M059J (cell line): ENCODE results near the gene KCTD11. TPM values are rescaled to one million over a fixed set of nuclear protein-coding genes. Genes with fewer than 3 reads are reported as not detected.
A peak's percentile ranks its signal among the peaks of the same experiment; 100 is the strongest.
"Not testable (repeated sequence)": the region's sequence is repeated elsewhere in the genome, so short reads cannot be mapped to it uniquely, and the experiment has no call there.

Experiments used
- DNase-seq: peaks from one replicate; pipeline ENCODE4 v3.0.0-alpha.2; 2012; ENCODE audit warnings: low read depth
- total RNA-seq: library from RNA; depleted of rRNA; stranded (reverse); fragments of >200 nt; shearing (Covaris generic); gene quantifications from 2 replicates; pipeline ENCODE4 v1.2.3, GENCODE V29; 2014

The KCTD11 gene
- total RNA-seq, 1 experiment from 2014 or later, result 7.1 TPM

DNA sequence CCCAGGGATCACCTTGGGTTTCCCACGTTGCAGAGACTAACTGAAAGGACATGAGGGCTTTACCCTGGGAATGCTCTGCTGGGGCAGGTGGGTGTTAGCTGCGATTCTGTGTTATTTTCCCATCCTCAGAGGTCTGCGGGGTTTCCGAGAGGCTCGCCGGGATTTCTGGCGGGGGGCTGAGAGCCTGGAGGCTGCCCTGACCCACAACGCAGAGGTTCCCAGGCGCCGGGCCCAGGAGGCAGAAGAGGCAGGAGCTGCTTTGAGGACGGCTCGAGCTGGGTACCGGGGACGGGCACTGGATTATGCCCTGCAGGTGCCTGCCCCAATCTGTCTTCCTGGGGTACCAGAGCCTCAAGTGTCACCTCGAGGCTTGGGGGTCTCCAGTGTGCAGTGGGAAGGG lies 8.7 kb upstream of the KCTD11 start:
- no peak for DNase-seq

DNA sequence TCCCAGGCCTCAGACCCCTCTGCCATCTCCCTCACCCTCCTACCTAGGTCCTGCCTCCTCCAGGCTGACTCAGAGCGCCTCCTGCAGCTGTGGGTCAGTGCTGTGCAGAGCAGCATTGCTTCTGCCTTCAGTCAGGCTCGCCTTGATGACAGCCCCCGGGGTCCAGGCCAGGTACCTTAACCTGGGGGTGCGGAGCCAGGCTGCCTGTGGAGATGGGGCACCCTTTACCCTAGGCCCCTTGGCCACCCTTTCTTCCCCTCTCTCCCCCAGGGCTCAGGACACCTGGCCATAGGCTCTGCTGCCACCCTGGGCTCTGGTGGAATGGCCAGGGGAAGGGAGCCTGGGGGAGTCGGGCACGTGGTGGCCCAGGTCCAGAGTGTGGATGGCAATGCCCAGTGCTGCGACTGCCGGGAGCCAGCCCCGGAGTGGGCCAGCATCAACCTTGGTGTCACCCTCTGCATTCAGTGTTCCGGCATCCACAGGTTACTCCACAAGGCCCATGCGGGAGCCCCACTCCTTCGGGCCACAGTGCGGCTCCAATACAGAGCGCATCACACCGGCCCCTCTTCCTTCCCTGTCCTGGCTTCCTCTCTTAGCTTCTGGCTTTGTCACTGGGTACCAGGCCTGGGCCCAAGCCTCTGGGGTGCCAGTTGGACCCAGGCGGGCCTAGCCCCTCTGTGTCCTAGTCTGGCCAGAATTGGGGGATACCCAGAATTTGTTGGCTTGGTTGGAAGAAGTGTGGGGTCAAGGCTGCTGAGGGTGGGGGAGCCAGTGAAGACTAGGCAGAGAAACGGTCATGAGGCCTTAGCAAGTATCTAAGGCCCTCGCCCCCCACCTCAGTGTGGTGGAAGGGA lies 5.0 kb upstream of the KCTD11 start:
- DNase-seq, result no peak

DNA sequence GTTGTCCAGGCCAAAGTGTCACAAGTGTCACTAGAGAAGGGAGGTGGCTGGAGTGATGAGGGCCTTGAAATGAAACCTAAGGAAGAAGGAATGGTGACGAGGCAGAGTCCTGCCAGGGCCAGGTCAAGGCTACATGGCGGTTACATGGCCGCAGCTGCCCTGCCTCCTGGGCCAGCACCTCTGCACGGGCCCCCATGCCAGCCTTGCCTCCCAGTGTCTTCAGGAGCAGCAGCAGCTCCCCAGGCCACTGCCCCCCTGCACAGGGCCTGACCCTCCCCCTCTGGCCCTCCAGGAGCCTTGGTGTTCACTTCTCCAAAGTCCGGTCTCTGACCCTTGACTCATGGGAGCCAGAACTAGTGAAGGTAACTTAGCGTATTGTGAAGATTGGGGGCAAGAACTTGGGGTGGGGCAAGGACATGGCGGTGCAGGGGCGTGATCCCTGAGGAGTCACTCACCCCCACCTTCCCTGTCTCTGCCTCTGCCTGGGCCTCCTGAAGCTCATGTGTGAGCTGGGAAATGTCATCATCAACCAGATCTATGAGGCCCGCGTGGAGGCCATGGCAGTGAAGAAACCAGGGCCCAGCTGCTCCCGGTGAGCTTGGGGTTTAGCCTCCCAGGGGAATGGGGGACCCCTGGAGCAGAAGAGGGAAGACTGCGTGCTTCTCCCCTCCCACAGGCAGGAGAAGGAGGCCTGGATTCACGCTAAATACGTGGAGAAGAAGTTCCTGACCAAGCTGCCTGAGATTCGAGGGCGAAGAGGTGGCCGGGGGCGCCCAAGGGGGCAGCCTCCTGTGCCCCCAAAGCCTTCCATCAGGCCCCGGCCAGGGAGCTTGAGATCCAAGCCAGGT lies 4.1 kb upstream of the KCTD11 start:
- DNase-seq, result no peak

DNA sequence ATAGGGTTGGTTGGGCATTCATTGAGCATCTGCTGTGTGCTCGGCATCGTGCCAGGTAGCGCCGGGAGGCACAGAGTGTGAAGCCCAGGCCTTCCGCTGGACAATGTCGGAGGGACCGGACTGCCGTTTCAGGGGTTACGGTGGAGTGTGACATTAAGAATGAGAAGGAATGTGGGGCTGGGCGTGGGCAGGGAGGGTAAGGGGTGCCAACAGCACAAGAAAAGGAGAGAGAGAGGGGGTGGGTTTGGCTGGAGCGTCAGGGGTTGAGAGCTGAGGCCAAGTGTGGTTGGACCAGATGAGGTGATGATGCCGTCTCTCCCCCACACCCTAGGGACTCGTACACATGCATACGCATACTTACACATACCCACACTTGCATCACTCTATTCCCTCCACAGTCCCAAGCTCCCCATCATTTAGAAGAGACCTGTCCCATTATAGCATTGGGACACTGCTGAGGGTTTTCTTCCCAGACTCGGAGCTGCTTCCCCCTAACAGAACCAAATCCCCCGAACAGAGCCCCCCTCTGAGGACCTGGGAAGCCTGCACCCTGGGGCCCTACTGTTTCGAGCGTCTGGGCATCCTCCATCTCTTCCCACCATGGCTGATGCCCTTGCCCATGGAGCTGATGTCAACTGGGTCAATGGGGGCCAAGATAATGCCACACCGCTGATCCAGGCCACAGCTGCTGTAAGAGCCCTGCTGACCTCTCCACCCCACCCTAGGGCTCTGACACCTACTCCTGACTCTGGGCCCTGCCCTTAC lies 3.3 kb upstream of the KCTD11 start:
- DNase-seq, result no peak

DNA sequence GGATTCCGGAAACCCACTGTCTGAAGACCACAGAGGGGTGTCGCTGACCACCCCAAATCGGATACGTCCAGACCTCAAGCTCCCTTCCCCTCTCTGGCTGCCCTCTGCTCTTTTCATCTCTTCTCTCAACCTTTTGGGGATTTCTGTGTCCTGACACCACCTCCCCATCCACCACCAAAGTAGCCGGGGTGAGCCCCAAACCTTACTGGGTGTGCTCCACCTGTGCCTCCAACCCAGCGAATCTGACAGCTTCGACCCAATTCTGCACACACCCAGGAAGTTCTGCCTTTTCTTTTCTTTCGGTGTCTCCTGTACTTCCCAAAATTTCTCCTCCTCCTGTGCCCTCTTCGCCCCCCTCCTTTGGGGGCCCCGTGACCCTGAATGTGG lies 534 bp downstream of the KCTD11 start:
- DNase-seq, result no peak

DNA sequence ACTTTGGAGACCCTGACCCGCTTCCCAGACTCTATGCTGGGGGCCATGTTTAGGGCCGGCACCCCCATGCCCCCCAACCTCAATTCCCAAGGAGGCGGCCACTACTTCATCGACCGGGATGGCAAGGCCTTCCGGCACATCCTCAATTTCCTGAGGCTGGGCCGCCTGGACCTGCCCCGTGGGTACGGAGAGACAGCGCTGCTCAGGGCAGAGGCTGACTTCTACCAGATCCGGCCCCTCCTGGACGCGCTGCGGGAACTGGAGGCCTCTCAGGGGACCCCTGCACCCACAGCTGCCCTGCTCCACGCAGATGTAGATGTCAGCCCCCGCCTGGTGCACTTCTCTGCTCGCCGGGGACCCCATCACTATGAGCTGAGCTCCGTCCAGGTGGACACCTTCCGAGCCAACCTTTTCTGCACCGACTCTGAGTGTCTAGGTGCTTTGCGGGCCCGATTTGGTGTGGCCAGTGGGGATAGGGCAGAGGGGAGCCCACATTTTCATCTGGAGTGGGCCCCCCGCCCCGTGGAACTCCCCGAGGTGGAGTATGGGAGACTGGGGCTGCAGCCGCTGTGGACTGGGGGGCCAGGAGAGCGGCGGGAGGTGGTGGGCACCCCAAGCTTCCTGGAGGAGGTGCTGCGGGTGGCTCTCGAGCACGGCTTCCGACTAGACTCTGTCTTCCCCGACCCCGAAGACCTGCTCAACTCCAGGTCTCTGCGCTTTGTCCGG lies 1.1 kb downstream of the KCTD11 start:
- no peak for DNase-seq

DNA sequence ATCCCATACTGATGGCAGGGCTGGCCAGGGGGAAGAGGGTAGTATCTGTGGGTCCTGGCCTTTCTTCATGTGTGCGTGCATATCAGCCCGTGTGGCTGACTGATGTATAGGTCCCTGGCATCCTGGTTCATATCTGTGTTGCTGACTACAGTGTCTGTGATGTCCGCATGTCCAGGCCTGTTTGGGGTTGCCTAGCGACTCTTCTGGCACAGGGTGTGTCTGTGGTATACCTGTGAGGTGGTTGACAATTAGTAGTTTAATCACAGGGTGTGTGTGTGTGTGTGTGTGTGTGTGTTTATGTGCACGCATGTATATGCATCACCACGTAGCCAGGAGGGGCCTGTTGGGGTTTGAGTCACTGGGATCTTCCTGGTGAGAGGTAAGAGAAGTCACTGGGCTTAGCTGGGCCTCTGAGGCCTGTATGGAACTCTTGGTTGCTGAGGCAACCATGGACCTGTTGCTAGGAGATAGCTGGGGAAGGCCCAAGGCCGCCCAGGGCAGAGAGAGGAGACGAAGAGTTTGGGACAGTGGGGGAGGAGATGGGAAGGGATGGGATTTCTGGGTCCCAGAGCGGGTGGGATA lies 2.4 kb downstream of the KCTD11 start:
- peak; percentile 61 for DNase-seq

DNA sequence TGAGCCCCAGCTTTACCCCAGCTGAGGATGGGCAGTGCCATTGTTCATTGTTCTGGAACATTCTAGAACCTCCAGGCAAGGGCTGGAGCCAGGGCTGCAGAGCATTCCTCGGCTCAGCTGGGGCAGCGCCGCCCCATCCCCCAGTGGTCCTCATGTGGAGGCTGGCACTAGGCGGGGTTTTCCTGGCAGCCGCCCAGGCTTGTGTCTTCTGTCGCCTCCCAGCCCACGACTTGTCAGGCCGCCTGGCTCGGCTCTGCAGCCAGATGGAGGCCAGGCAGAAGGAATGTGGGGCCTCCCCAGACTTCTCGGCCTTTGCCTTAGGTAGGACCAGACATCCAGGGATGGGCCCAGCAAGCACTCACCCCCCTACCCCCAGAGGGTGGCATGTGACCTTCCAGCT lies 3.1 kb downstream of the KCTD11 start, which contains the start of gene TMEM95:
Gene TMEM95, plus strand, starts transcription at position 104 of the 400 bp plus-strand sequence. Its CDS starts 49 bp downstream, at position 153.
- peak; percentile 35 for DNase-seq

DNA sequence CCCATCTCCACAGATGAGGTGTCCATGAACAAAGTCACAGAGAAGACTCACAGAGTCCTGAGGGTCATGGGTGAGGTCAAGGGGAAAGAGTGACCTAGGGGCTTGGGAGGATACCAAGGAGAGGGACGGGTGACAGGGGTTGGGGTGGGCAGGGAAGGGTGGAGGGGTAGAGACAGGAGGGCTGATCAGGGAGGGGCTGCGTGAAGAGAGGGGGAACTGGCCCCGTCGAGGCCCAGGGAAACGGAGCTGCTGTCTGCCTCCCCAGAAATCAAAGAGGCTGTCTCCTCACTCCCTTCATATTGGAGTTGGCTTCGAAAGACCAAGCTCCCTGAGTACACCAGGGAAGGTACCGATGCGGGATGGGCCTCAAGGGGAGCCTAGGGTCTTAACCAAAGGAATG lies 3.6 kb downstream of the KCTD11 start:
- DNase-seq, result no peak

DNA sequence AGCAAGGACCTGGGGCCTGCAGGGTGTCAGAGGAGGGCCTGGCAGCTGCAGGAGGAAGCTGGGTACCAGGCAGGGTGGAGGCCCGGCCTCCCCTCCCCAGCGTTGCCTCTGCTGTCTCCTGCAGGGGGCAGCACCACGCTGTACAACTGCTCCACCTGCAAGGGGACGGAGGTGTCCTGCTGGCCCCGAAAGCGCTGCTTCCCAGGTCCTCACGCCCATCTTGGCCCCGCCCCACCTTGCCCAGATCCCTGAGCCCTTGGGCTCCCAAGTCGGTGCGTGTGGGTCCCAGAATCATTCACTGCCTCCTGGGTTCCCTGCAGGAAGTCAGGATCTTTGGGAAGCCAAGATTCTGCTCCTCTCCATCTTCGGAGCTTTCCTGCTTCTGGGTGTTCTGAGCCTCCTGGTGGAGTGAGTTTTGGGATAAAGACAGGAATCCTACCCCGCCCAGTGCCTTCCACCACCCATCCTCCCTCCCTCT lies 4.1 kb downstream of the KCTD11 start:
- DNase-seq, result peak; percentile 68

DNA sequence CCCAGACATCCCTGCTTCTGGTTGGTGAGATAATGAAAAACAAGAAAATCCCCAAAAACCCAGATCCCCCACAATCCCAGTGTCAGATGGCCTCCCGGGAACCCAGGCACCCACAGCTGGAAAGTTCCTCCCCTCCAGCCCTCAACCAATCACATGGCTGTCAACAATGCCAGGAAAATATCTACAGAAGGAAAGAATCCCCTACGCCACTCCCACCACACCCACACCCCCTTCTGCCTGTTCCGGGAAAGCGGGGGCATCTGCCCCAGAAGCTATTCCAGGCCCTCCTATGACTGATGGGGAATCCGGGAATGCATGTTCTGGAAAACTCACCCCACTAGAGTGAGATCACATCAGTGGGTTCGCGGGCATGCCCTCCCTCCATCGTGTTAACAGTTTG lies 4.8 kb downstream of the KCTD11 start:
- DNase-seq, result no peak

DNA sequence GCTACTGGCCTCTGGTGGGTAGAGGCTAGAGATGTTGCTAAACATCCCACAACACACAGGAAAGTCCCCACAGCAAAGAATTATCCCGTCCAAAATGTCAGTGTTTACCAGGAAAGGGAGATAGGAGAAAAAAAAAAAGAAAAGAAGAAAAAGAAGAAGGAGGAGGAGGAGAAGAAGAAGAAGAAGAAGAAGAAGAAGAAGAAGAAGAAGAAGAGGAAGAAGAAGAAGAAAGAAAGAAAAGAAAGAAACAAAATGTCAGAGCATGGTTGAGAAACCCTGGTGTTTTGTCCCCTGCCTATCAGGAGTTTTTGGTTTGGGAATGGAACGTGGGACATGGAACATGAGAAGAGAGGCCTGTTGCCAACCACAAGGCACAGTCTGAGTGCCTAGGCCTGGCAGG lies 5.4 kb downstream of the KCTD11 start:
- no peak for DNase-seq

DNA sequence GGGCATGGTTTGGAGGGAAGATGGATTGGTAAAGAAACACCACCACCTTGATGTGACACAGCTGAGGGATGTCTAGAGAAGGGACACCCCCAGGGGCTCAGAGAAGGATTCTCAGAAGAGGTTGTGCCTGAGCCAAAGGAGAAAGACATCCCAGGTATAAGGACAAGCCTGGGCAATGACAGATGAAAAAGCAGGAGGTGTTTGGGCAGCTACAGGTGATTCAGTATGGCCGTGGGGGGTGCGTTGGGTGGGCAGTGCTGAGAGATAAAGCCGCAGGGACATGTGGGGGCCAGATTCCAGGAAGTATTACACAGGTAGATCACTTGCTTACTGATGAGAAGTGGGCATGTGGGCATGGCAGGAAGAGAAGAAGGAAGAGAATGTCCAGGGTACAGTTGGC lies 9.9 kb downstream of the KCTD11 start:
- DNase-seq, result no peak

DNA sequence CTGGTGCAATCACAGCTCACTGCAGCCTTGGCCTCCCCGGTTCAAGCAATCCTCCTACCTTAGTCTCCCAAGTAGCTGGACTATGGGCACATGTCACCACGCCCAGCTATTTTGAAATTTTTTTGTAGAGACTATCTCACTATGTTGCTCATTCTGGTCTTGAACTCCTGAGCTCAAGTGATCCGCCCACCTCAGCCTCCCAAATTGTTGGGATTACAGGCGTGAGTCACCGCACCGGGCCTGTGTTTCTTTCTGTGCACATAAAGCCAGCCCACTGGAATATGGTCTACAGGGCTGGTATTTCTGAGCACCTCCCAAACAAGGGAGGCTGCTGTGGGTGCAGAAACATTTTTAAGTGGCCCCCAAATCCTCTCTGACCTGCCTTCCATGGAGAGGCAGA lies 11.3 kb downstream of the KCTD11 start:
- no peak for DNase-seq

DNA sequence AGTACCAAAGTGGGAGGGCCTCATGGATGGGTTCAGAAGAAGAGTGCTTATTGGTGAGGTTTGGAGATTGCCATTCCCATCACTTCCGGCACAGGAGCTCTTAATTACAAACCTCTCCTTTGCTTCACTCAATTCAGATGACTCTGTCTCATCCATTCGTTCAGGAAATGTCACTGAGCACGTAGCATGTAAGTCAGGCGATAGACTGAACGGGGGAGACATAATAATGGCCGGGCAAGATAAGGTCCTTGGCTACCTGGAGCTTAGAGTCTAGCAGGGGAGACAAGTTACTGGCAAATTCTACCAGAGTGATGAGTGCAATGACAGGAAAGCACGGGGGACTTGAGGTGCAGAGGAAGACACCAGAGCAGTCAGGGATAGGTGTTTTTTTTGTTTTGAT lies 14.0 kb downstream of the KCTD11 start:
- not testable (repeated sequence) for DNase-seq

DNA sequence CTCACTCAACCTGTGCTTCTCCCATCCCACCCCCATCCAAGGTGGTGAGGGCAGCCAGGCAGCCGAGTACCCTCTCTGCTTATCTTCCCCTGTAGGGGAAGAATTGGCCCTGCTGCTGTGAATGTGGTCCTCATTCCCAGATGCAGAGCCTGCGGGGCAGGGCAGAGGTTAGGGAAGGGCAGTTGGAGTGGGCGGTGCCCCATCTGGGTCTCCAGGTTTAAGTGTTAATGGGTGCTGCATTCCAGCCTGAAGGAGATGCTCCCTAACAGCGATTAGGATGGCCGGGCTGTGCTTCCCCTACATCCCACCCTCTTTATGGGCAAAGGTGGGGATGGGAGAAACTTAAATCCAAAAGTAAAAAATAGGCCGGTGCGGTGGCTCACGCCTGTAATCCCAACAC lies 15.1 kb downstream of the KCTD11 start:
- DNase-seq, result no peak

DNA sequence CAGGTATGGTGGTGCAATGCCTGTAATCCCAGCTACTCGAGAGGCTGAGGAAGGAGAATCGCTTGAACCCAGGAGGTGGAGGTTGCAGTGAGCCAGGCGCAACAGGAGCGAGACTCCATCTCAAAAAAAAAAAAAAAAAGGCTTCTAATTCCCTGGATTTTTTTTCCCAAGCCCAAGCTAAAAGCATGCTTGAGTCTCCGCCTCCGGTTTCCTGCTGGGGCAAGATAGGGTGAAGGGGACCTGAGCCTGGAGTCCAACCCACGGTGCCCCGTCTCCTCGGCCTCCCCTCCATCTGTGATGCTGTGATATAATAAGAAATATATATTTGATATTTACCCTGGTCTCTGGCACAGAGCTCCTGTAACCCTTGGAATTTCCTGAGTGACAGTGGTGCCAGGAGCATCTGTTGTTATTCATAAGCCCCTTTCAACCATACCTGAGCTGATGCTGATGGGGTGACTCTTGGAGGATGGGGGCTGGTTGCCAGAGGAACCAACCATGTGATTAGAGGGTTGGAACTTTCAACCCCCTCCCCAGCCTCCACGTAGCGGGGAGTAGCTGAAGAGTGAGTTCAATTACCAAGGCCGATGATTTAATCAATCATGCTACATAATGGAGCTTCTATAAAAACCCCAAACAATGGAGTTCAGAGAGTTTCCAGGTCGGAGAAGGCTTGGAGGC lies 16.1 kb downstream of the KCTD11 start:
- DNase-seq, result no peak

DNA sequence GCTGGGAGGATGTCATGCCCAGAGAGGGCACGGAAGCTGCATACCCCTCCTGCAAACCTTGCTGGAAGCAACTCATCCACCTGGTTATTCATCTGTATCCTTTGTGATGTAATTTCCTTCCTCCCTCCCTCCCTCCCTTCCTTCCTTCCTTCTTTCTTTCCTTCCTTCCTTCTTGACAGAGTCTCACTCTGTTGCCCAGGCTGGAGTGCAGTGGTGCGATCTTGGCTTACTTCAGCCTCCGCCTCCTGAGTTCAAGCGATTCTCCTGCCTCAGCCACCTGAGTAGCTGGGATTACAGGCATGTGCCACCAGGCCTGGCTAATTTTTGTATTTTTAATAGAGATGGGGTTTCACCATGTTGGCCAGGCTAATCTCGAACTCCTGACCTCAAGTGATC lies 16.6 kb downstream of the KCTD11 start:
- not testable (repeated sequence) for DNase-seq

DNA sequence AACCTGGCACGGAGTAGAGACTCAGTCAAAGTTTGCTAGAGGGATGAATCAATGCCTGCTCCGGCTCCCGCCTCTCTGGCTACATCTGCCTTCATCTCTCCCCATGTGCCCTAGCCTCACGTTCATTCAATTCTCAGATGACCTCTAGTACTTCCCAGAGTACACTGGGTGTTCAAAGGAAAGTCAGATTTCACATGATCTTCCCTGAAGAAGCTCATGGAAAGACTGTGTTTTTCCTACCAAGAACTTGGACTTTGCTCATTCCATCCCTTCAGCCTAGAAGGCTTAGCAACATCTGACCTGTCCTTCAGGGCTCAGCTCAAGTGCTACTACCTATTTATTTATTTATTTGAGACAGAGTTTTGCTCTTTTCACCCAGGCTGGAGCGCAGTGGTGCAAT lies 17.9 kb downstream of the KCTD11 start:
- no peak for DNase-seq

DNA sequence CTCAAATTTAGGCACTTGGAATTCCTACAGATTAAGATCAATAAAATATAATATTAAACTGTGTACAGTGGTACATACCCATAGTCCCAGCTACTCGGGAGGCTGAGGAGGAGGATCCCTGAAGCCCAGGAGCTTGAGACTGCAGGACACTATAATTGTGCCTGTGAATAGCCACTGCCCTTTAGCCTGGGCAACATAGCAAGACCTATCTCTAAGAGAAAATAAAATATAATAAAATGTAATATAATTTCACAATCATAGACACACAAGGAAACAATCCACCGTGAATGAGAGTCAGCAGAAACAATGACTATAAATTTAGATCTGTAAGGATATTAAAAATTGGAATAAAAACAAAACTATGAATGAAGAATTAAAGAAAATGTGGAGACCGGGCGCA lies 18.9 kb downstream of the KCTD11 start:
- DNase-seq, result no peak
